Measurements from ENCODE around the gene C9orf50. TPM values are rescaled to one million over a fixed set of nuclear protein-coding genes. Genes with fewer than 3 reads are reported as not detected.

Gene C9orf50
- total RNA-seq, 2 donors from 2014 or later: not detected

DNA sequence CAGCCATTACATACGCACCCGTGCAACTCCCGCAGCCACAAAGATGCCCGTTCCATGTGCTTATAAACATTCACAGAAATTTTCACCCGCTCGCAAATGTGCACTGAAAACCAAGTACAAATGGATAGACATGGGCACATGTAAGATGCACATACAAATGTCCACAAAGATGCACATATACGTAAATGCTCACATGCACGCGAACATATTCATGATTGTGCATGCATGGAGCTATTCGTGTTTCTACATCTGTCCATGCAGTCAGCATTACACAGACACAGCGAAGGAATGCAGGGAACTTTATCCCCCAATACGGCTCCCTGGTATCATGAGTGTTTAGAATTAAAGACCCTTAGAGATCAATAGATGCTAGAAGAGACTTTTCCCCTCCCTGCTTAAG, 58.4 kb downstream of the C9orf50 start:
- no peak overlapping the region for H3K27ac ChIP-seq
- no peak for TF ChIP-seq CTCF (IDR thresholded peaks at IDR 0.05)

More for the DNA sequence above, 58.4 kb downstream of the C9orf50 start:
- H3K9me3 ChIP-seq: no peaks in the 10 kb centered on the region
- H3K36me3 ChIP-seq: no peaks in the 10 kb centered on the region
- no peaks in the 10 kb centered on the region for H3K27me3 ChIP-seq
- peaks cover 0 to 6% of the 10 kb centered on the region in 2 donors for H3K4me1 ChIP-seq
- H3K4me3 ChIP-seq: no peak overlapping the region
- DNase-seq (ENCODE audit: low spot score): no peak

Other genes with a start within 250 kb of the C9orf50 start
- gene NTMT1, start 5.1 kb upstream of the C9orf50 start, total RNA-seq: 10 to 100 TPM; 33.7 to 36.0 TPM
- 10 to 100 TPM; 10.2 to 12.6 TPM for gene ASB6, start 21.1 kb upstream of the C9orf50 start, total RNA-seq
- 1 to 10 TPM; 1.1 to 6.9 TPM for gene PRRX2, start 44.5 kb upstream of the C9orf50 start, total RNA-seq
- 1 to 10 TPM; 1.1 to 2.6 TPM for gene PTGES, start 131.9 kb upstream of the C9orf50 start, total RNA-seq
- 10 to 100 TPM; 10.2 to 12.3 TPM for gene TOR1B, start 182.1 kb upstream of the C9orf50 start, total RNA-seq
- gene TOR1A, start 203.0 kb upstream of the C9orf50 start, total RNA-seq: 10 to 100 TPM; 16.1 to 31.9 TPM
- 10 to 100 TPM; 43.1 to 67.2 TPM for gene C9orf78, start 214.2 kb upstream of the C9orf50 start, total RNA-seq
- 10 to 100 TPM; 12.9 to 14.5 TPM for gene USP20, start 214.4 kb upstream of the C9orf50 start, total RNA-seq

Measured in right atrium auricular region (tissue), 2 donors.